ENCODE measurements around the gene CHI3L2.
"Not testable (repeated sequence)": the region's sequence is repeated elsewhere in the genome, so short reads cannot be mapped to it uniquely, and the experiment has no call there.

The CHI3L2 gene

DNA sequence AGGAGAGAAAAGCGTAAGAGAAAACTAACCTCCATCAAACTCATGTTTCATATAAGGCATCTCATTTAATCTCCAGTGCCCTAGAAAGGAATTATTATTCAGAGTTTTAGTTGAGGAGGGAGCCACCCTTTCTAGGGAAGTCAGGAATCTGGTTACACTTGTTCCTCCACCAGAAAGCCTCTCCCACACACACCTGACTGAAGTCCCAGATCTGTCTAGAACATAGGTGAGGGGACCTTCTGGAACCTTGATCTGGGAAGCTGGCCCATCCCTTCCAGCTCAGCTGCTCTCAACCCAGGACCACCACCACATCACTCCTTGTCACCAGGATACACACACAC lies 25.2 kb upstream of the CHI3L2 start:
- no peak for DNase-seq (ENCODE audit: low read depth in 2 of 2)

DNA sequence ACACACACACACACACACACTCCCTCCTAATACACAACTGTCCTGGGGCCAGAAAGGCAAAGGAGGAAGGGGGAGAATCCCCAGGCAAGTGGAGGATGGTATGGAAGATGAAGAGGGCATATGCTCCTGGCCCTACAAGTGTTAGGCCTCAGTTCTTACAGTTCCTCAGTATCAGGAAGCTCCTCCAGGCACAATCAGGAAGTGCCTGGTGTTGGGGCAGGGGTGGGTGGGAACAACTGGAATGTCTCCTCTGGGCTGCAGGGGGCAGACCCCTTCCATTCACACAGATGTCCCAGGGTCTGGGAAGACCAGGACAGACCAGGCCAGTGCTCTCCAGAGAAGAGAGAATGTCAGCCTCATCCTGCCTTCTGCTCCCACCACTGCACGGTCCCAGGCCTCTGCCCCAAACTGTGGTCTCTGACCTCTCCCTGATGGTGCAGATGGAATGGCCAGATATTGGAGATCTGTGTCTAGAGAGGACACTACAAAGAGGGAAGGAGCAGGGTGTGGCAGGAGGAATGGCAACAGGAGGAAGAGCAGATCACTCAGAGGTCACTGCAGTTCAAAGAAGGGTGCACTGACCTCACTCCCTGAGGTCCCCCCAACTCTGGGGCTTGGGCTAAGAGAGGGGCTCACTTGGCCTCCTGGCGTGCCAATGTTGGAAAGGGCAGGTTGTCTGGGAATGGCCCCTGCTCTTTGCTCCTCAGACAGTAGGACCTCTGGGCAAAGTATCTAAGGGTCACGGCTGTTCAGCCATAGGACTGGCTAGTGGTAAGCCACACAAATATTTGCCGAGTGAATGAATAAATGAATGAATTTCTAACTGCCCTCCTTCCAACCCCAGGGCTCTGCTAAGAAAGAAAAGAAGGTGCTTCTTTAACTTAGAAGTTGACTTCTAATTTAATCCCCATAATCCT lies 24.5 kb upstream of the CHI3L2 start:
- DNase-seq (ENCODE audit: low read depth in 2 of 2): no peak

DNA sequence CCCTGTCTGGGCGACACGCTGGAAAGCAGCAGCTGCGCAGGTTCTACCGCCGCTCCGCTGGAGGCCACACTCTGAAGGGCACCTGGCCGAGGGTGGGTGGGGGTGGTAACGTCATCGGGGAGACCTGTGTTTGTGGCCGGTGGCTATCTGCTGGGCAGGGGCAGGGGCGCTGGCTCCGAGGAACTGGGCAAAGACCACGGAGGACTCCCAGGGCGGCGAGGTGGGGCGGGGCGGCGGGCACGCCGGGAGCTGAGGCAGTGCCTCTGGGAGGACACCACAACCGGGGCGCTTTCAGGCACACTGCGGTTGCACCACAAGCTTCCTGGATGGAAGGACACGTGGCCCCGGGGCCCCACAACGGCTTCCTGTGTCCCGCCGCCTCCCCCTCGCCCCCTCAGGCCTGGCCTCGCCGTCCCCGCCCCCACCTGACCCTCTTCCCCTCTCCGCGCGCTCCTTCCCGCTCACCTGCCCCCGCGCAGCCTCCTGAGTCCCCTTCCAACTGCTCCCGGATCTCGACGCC lies 23.8 kb upstream of the CHI3L2 start:
- DNase-seq (ENCODE audit: low read depth in 2 of 2): no peak

DNA sequence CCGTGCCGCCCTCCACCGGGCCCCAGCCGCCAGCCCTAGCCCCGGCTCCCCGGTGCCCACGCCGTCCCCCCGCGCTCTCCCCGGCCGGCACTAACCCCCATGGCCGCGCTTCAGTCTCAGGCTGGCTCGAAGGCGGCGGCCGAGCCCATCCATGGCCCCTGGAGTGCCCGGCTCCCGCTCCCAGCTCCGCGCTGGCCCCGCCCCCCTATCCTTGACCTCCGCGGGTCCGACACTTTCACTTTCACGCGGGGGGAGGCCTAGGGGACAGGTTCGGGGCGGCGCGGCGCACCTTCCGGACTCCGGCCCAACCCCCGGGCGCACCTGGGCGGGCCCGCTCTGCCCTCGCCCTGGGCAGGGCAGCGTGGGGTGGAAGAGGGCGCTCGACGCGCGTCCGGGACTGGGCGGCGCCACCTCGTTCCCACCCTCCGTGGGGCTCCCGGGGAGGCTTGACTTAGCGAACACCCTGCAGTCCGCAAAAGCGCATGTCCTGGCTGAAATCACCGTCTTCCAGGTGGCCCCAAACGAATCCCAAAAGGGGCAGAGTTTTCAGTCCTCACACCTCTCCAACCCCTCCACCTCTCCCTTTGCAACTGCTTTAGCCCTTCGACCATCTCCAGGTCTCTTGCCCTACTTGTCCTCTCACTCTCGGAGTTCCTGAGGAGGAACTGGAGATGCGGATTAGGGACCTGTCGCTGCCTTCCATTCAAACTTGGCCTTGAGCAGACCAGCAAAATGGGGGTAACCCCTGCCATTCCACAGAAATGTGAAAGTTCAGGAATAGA lies 23.1 kb upstream of the CHI3L2 start:
- no peak for DNase-seq (ENCODE audit: low read depth in 2 of 2)

DNA sequence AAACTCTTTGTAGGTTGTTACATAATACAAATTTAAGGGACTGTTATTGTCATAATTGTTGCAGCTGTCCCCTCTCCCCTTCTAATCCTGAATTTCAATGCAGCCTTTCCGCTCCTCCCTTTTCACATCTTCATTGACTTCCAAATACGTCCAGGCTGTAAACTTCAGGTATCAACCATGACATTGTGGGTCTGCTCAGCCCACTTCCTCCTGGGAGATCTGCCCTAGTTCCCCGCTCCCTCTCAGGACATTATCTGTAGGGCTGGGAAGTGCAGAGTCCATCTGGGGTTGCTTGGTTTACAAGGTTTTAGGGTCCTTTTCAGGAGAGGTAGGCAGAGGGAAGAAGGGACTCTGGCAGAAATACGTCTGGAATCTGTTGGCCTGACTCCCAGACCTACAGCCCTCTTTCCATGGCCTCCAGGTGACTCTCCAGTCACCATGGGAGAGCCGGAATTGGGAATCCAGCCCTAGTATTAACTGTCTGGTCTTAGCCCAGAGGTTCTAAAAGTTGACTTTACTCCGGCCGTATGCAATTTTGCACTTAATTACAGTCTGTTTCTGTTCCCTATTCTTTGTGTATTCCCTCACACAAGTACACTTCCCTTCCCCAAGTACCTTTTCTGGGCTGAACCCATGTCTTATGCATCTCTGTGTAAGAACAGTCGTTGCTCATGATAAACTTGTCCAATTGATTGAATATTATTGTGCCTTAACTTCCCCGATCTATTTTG lies 22.4 kb upstream of the CHI3L2 start:
- no peak for DNase-seq (ENCODE audit: low read depth in 2 of 2)

DNA sequence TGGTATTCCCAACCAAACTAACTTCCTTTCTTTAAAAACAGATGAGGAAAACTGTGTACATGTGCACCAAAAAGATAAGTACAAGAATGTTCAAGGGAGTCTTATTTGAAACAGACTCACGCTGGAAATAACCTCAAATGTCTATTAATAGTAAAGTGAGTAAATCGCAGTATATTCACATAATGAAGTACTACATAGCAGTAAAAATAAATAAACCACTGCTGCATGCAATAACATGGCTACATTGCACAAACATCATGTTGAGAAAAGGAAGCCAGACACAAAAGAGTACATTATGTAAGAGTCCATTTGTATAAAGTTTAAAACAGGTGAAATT lies 21.8 kb upstream of the CHI3L2 start:
- no peak for DNase-seq (ENCODE audit: low read depth in 2 of 2)

DNA sequence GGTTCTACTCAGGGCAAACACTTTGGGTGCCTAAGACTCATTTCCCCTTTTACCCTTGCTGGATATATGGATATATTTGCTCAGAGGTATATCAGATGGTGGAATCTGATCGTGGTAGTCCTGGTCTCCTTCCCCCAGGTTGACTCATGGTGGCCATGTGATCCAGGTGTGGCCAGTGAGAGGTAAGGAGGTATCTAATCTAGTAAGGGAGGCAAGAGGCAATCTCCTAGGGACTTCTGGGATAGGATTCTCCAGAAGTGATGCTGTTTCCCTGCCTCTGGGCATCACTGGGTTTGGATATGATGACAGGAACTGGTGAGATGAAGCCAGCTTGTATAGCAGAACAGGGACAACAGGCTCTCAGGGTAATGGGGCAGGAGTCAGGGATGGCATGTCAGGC lies 18.6 kb upstream of the CHI3L2 start:
- no peak for DNase-seq (ENCODE audit: low read depth in 2 of 2)

DNA sequence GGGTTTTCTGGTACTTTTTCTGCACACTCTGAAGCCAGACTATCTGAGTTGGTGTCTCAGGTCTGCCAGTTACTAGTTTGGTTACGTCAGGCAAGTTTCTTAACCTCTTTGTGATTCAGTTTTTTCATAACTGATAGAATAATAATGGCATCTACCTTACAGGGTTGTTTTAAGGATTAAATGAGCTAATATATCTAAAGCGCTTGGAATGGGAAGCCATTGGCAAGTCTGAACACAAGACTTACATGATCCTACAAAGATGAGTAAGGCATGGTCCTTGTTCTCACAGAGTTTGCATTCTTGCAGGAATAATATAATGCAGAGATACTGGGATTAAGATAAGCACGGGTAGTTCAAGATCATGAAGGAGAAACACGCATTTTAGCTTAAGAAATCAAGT lies 17.9 kb upstream of the CHI3L2 start:
- no peak for DNase-seq (ENCODE audit: low read depth in 2 of 2)

DNA sequence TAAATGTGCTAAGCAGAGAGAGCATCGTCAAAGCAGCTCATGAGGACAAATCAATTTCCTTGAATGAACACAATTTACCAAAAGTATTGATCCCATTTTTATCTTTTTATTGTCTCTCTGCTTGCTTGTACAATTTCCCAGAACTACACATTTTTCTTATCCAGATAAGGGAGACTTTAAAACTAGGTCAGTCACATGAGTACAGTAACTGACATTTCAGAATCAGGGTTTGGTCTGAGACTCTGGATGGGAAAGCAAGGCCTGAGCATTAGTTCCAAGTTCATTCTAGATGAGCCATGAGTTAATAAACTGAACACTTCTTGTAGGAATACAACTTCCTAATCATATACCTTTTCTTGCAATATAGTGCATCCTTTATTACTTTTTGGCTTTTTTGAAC lies 15.6 kb upstream of the CHI3L2 start:
- no peak for DNase-seq (ENCODE audit: low read depth in 2 of 2)

DNA sequence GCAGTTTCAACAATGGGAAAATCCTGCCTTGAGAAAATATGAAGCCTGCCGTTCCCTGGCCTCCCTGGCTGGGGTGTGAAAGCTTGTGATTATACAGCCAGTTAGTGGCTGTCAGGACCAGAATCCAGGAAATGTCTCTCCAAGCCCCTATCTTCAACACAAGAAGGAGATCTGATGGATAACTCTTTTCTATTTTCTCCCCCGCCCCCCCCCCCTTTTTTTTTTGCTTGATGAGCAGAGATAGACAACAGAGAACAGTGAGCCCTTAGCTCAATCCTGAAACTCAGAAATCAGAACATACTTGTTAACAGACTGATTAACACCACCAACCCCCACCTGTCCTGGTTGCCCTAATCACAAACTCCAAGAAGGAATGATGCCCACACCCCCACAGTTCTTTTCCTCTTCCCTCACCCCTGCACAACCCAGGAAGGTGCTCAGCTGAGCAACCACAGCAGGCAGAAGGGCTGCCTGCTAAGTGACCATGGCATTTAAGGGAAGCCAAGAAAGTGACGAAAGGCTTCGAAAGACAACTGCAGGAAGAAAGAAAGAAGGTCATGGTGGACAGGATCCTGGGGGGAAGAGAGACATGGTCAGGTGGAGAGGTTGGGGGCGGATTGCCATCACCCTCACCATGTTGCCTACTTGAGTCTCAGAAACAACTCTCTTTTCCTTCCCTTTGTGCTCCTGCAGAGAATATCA lies 14.7 kb upstream of the CHI3L2 start:
- DNase-seq (ENCODE audit: low read depth in 2 of 2): no peak

DNA sequence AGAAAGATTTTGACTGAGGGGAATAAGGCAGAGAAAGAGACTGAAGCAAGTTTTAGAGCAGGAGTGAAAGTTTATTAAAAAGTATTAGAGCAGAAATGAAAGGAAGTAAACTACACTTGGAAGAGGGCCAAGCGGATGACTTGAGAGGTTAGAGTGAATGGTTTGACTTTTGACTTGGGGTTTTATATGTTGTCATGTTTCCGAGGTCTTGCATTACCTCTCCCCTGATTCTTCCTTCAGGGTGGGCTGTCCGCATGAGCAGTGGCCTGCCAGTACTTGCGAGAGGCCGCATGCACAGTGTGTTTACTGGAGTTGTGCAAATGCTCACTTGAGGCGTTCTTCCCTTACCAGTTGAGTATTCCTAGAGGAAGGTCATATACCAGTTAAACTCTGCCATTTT lies 14.1 kb upstream of the CHI3L2 start:
- DNase-seq (ENCODE audit: low read depth in 2 of 2): no peak

DNA sequence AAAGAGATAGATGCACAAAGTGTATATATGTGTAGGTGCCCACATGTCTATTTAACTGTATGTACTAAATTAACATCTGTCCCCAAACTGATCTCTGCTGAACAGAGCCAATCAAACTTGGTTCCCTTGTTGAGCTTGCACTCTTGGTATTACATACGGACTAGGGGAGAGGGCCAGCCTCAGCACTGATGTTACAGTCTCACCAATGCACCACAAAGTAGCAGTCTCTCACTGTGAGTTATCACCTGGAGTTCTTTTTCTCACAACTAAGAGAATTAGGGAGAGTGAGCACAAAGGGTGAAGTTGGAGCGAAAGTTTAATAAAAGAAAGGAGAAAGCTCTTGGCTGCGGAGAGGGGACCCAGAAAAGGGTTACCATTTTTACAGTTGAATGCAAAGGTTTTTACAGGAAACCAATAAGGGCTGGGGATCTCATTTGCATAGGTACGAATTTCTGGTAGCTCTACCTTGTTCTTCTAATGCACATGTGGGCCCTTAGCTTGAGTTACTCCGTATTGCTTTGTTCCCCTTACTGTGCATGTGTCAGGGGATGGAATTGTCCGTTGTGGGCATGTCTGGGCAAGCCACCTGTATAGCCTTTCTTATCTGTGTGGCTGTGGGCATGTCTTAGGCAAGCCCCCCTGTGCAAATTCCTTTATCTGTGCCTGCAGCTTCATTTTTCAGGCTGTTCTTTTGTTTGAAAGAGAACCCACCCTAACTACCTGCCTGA lies 13.3 kb upstream of the CHI3L2 start:
- DNase-seq (ENCODE audit: low read depth in 2 of 2): no peak

DNA sequence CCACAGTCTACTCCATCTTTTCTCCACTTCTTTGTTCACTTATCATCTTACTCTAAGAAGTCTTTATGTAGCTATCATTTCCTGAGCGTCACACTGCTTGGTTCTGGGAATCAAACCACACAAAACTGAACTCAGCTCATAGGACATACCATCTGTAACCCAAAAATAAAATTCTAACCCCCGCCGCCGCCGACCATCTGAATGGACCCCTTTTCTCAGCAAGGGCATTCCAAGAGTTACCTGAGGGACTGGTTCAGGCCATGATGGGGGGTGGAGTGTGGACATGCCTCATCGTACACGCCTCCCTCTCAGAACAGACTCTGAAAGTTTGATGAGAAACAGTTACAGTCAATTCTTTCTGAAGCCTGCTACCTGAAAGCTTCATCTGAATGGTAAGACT lies 12.6 kb upstream of the CHI3L2 start:
- no peak for DNase-seq (ENCODE audit: low read depth in 2 of 2)

DNA sequence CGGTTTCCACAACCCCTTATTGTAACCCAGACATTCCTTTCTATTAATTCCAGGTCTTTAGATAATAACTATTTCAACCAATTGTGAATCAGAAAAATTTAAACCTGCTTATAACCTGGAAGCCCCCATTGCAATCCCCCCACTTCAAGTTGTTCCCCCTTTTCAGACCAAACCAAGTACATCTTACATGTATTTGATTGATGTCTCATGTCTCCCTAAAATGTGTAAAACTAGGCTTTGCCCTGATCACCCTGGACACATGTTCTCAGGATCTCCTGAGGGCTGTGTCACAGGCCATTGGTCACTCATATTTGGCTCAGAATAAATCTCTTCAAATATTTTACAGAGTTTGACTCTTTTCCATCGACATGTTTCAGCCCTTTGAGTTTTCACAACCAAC lies 12.2 kb upstream of the CHI3L2 start:
- DNase-seq (ENCODE audit: low read depth in 2 of 2): not testable (repeated sequence)

DNA sequence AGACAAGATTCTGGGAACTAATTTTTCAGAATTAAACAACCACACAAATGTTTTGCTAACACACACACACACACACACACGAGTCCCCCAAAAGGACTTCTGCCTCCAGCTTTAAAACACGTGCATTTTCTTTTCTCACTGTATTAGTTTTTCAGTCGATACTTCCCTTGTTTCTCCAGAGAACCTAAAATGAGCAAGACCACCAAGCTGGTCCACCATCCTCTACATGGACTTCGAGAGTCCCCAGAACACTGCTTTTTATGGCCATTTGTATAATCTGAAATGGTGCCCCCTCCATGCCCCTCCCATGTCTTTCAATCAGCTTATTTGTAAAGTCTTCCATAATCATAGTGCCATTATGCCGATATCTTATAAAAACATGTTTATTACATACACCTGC lies 10.8 kb upstream of the CHI3L2 start:
- no peak for DNase-seq (ENCODE audit: low read depth in 2 of 2)

DNA sequence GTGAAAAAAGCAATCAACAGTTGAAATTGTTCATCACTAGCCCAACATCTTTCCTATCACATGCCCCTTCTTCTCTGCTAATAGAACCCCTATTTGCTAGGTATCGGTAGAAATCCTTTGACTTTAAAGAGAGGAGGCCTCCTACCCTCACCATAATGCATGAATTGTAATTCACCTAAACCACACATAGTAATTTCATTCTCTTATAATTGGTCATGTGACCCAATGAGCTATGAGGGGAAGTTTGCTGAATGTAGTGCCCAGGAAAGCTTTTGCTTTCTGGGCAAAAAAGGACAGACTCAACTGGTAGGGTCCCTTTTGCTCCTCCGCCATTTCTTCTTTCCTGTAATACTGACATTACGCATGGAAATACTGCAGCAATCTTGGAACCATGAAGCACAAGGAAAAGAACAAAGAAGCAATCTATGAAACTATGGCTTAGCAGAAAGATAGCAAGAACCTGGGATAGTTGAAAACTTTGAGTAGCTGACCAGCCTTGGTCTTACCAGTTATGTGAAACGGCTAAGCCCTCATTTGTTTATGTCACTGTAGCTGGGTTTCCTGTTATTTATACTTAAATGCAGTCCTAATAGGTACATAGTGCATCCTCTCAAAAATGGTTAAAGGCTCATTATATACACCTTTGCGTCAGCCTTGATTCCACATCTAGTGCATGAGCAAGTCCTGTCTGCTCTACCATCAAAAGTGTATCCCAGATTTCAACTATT lies 10.2 kb upstream of the CHI3L2 start:
- no peak for DNase-seq (ENCODE audit: low read depth in 2 of 2)

DNA sequence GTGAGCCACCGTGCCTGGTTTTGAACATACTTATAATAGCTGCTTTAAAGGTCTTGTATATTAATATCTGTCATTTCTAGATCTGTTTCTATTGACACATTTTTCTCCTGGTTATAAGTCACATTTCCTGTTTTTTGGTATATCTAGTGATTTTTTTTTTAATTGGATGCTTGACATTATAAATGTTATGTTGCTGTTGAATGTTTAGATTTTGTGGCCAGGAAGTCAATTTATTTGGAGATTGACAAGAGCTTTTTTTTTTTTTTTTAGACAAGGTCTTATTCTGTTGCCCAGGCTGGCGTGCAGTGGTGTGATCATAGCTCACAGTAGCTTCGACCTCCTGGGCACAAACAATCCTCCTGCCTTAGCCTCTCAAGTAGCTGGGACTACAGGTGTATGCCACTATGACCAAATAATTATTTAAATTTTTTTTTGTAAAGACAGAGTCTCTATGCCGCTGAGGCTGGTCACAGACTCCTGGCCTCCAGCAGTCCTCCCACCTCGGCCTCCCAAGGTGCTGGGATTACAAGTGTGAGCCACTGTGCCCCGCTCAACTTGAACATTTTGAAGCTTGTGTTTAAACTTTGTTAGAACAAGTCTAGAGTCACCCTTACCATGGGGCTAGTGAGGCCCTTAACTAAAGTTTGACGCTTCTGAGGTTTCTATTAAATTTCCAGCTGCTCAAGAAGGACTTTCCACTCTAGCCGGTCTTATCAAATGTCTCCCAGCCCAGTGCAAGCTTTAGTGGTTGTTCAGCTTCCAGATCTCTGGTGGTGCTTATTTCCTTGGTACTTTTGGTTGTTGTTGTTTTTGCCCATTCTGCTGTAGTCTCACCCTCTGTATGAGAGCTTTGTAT lies 8.6 kb upstream of the CHI3L2 start:
- DNase-seq (ENCODE audit: low read depth in 2 of 2): no peak

DNA sequence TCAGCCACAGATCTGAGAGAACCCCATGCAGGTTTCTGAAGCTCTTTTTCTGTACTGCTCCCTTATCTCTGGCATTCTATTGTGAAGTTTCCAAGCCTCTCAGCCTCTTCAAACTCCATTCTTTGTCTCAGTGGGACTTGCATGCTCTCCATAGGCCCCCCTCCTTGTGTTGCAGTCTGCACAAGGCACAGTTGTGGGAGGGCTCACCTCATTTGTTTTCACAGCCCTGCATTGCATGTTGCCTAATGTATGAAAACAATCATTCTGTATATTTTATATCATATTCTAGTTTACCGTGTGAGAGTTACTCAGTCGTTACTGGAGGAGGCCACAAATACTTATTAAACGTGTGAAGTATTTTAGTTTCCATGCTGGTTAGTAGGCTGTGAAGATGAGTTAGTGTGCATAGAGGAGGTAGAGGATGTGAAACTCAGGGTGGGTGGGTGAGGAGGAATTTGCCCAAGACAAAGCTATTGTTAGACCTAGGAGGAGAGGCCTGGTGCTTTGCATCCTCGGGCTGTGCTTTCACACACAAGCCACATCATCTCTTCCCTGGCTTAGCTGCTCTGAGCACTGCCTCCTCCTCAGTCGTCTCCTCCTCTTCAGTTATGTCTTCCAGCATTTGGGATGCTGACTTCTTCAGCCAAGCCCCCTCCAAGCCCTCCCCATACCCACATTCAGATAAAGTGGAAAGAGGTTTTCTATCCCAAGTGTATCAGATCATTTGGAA lies 7.8 kb upstream of the CHI3L2 start:
- DNase-seq (ENCODE audit: low read depth in 2 of 2): no peak
